GM23248 (cell line): ENCODE results near the gene SEMA5A. TPM values are rescaled to one million over a fixed set of nuclear protein-coding genes. Genes with fewer than 3 reads are reported as not detected.

Experiments
- DNase-seq: peaks from one replicate; pipeline ENCODE4 v3.0.0-alpha.2; 2015
- H2AFZ ChIP-seq: fragments of 200-600 bp; sonication (generic); 2 replicates; pipeline ENCODE4 v1.6.1; 2016; ENCODE audit warnings: antibody characterized with exemption
- H3F3A ChIP-seq: fragments of 200-600 bp; sonication (generic); 2 replicates; pipeline ENCODE4 v1.6.1; 2016; ENCODE audit warnings: mild to moderate bottlenecking, antibody characterized with exemption, mixed run types; ENCODE audit not compliant: insufficient read depth
- H3K27ac ChIP-seq: fragments of 200-600 bp; sonication (generic); 2 replicates; pipeline ENCODE4 v1.5.1; 2016; ENCODE audit warnings: mild to moderate bottlenecking
- H3K27me3 ChIP-seq: fragments of 200-600 bp; sonication (generic); replicated peaks from 2 replicates; pipeline ENCODE4 v1.6.1; 2016; ENCODE audit warnings: mild to moderate bottlenecking; ENCODE audit not compliant: insufficient read depth
- H3K36me3 ChIP-seq: fragments of 200-600 bp; sonication (generic); 2 replicates; pipeline ENCODE4 v1.6.1; 2016; ENCODE audit warnings: low read depth, mild to moderate bottlenecking
- H3K4me1 ChIP-seq: fragments of 200-600 bp; sonication (generic); 2 replicates; pipeline ENCODE4 v1.6.1; 2016; ENCODE audit warnings: mild to moderate bottlenecking; ENCODE audit not compliant: insufficient read depth
- H3K4me2 ChIP-seq: fragments of 200-600 bp; sonication (generic); one replicate; pipeline ENCODE4 v1.6.1; 2016; ENCODE audit warnings: mild to moderate bottlenecking; ENCODE audit not compliant: unreplicated experiment
- H3K4me3 ChIP-seq: fragments of 200-600 bp; sonication (generic); 2 replicates; pipeline ENCODE4 v1.5.1; 2016; ENCODE audit warnings: mild to moderate bottlenecking
- H3K79me2 ChIP-seq: fragments of 200-600 bp; sonication (generic); 2 replicates; pipeline ENCODE4 v1.6.1; 2016; ENCODE audit warnings: mild to moderate bottlenecking; ENCODE audit not compliant: insufficient read depth
- H3K9ac ChIP-seq: fragments of 200-600 bp; sonication (generic); 2 replicates; pipeline ENCODE4 v1.6.1; 2016; ENCODE audit warnings: mild to moderate bottlenecking
- H3K9me2 ChIP-seq: fragments of 200-600 bp; sonication (generic); 2 replicates; pipeline ENCODE4 v1.6.1; 2016; ENCODE audit warnings: mixed run types, mild to moderate bottlenecking, moderate library complexity; ENCODE audit not compliant: insufficient read depth
- H3K9me3 ChIP-seq: fragments of 200-600 bp; sonication (generic); one replicate; pipeline ENCODE4 v1.6.1; 2017; ENCODE audit warnings: low read depth
- H4K20me1 ChIP-seq: fragments of 200-600 bp; sonication (generic); 2 replicates; pipeline ENCODE4 v1.6.0; 2016; ENCODE audit not compliant: insufficient read depth
- EZH2 ChIP-seq: fragments of 200-600 bp; sonication (generic); IDR thresholded peaks from 2 replicates; pipeline ENCODE4 v1.6.1; 2018; ENCODE audit warnings: antibody characterized with exemption, mild to moderate bottlenecking; ENCODE audit not compliant: insufficient read depth, poor library complexity, severe bottlenecking
- EZH2phosphoT487 ChIP-seq: fragments of 200-600 bp; sonication (generic); IDR thresholded peaks from 2 replicates; pipeline ENCODE4 v1.6.1; 2018; ENCODE audit warnings: antibody characterized with exemption, moderate library complexity, mild to moderate bottlenecking, low read depth; ENCODE audit not compliant: insufficient read depth
- WGBS, 2 experiments: methylation state at CpG; one replicate each; pipeline ENCODE4 v1.1.6; 2015 to 2017; ENCODE audit warnings: low lambda C conversion rate in 2 of 2, low coverage in 1 of 2; ENCODE audit errors: missing lambda C conversion rate in 2 of 2; 5-methylcytosine and 5-hydroxymethylcytosine counted together
- in situ Hi-C: fragments of 300-500 bp; cut with MboI; formaldehyde crosslinking; loops from 2 replicates; pipeline ENCODE4 v1.15.0; 2020
- polyA plus RNA-seq: library from polyadenylated mRNA; unstranded; fragments of >200 nt; fragmentation: Nextera tagmentation; extraction: Ambion mirVana; gene quantifications from 2 replicates; pipeline ENCODE4 v1.2.1, GENCODE V29; 2016
- total RNA-seq: library from RNA; depleted of rRNA; stranded (reverse); fragments of >200 nt; shearing (Covaris generic); gene quantifications from 2 replicates; pipeline ENCODE4 v1.2.3, GENCODE V29; 2014

Gene SEMA5A
- total and polyA plus RNA-seq, 2 experiments from 2014 or later: 33.5 to 38.2 TPM

GRCh38 chr5:9157811-9158210, 388.1 kb downstream of the SEMA5A start:
- no peak overlapping the region for H3K9ac ChIP-seq
- H3K36me3 ChIP-seq: no peaks in the 10 kb centered on the region
- no peak overlapping the region for H2AFZ ChIP-seq
- no peak overlapping the region for H3K4me2 ChIP-seq
- no peaks in the 10 kb centered on the region for H3K9me2 ChIP-seq
- WGBS, 2 experiments: 95 to 100% methylated on average over 2 of the region's 2 CpGs
- H3K4me3 ChIP-seq: no peak overlapping the region
- no peaks in the 10 kb centered on the region for H3K4me1 ChIP-seq
- no peaks in the 10 kb centered on the region for H4K20me1 ChIP-seq
- H3K27ac ChIP-seq: no peak overlapping the region
- H3K27me3 ChIP-seq: no peaks in the 10 kb centered on the region
- H3K79me2 ChIP-seq: no peaks in the 10 kb centered on the region
- no peaks in the 10 kb centered on the region for H3K9me3 ChIP-seq
- H3F3A ChIP-seq: no peaks in the 10 kb centered on the region
- TF ChIP-seq EZH2 (no peak), EZH2phosphoT487 (no peak)
- in situ Hi-C loops: no loop called here
- no peak for DNase-seq

GRCh38 chr5:9157020-9157419, 388.9 kb downstream of the SEMA5A start:
- H3K9ac ChIP-seq: no peak overlapping the region

GRCh38 chr5:9156282-9156681, 389.6 kb downstream of the SEMA5A start:
- Histone ChIP-seq H3K9me3 (no peaks in the 10 kb centered on the region), H3K4me2 (no peak overlapping the region), H3K4me1 (no peaks in the 10 kb centered on the region), H2AFZ (no peak overlapping the region), H3K27me3 (no peaks in the 10 kb centered on the region), H3K36me3 (no peaks in the 10 kb centered on the region), H3K9ac (no peak overlapping the region), H3K9me2 (no peaks in the 10 kb centered on the region), H4K20me1 (no peaks in the 10 kb centered on the region), H3F3A (no peaks in the 10 kb centered on the region), H3K27ac (no peak overlapping the region), H3K79me2 (no peaks in the 10 kb centered on the region), H3K4me3 (no peak overlapping the region)
- 70 to 82% methylated on average over 2 of the region's 2 CpGs for WGBS, 2 experiments
- in situ Hi-C loops: no loop called here
- TF ChIP-seq EZH2phosphoT487 (no peak), EZH2 (no peak)
- DNase-seq: peak; percentile 77

More at GRCh38 chr5:9157020-9157419, 388.9 kb downstream of the SEMA5A start:
- WGBS, 2 experiments: 61 to 86% methylated on average over 4 to 5 of the region's 5 CpGs
- H4K20me1 ChIP-seq: no peaks in the 10 kb centered on the region
- H3K9me3 ChIP-seq: no peaks in the 10 kb centered on the region
- DNase-seq: no peak
- H3K36me3 ChIP-seq: no peaks in the 10 kb centered on the region
- no peak for TF ChIP-seq EZH2
- no peak for TF ChIP-seq EZH2phosphoT487
- H3K27me3 ChIP-seq: no peaks in the 10 kb centered on the region
- in situ Hi-C loops: no loop called here
- H3K27ac ChIP-seq: no peak overlapping the region
- H3K4me3 ChIP-seq: no peak overlapping the region
- H3K79me2 ChIP-seq: no peaks in the 10 kb centered on the region
- H3K4me2 ChIP-seq: no peak overlapping the region
- H2AFZ ChIP-seq: no peak overlapping the region
- H3K9me2 ChIP-seq: no peaks in the 10 kb centered on the region
- no peaks in the 10 kb centered on the region for H3K4me1 ChIP-seq
- H3F3A ChIP-seq: no peaks in the 10 kb centered on the region

GRCh38 chr5:9151684-9152427, 394.0 kb downstream of the SEMA5A start:
- Histone ChIP-seq H3K36me3 (no peaks in the 10 kb centered on the region), H3K4me1 (peaks cover 6% of the 10 kb centered on the region; the same call in 1 of the 2 replicates), H4K20me1 (no peaks in the 10 kb centered on the region), H3F3A (peaks cover 6% of the 10 kb centered on the region; the same call in 1 of the 2 replicates), H2AFZ (no peak overlapping the region), H3K27me3 (no peaks in the 10 kb centered on the region), H3K79me2 (no peaks in the 10 kb centered on the region), H3K27ac (no peak overlapping the region), H3K4me3 (no peak overlapping the region), H3K4me2 (no peak overlapping the region), H3K9me2 (no peaks in the 10 kb centered on the region), H3K9ac (no peak overlapping the region), H3K9me3 (no peaks in the 10 kb centered on the region)
- WGBS, 2 experiments: 68% methylated on average over 6 of the region's 6 CpGs
- TF ChIP-seq EZH2phosphoT487: no peak
- no peak for TF ChIP-seq EZH2
- in situ Hi-C loops: no loop called here
- no peak for DNase-seq
